CD4-positive, alpha-beta T cell treated with Interleukin-6 at 100 ng/mL for 8 hours (primary cell): ENCODE data around the gene ARHGEF17.

Experiments used
- DNase-seq: peaks from one replicate; pipeline ENCODE4 v3.0.0-alpha.2; 2020; ENCODE audit warnings: mixed read lengths, low spot score

Gene ARHGEF17

DNA sequence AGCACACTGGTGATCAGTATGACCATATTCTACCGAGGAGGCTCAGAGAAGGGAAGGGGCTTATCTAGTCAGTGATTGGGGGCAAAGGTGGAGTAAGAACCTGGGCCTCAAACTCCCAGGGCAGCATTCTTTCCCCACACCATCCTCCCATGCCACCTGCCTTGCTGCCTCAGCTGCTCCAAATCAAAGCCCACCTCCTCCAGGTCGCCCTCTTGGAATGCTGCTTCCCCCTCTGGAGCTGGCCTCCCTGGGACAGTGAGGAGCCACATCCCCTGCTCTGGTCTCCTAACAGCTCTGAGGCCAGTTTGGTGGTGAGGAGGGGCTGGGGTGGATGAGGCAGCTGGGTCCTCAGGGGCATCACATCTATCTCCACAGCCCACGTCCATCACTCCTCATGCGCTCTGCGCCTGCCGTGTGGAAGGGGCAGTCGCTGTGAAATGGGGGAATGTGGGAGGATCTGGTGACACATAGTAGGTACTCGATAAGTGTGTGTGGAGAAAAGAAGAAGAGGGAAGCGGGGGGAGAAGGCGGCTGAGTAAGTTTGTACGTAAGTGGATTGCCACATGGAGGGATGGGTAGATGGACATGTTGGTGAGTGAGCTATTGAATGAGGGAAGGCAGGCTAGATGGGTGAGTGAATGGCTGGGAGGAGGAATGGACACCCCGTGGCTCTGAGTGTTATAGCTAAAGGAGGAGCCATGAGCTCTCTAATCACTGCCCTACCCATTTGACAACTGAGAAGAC is 16.1 kb upstream of the ARHGEF17 start:
- no peak for DNase-seq

GRCh38 chr11:73292525-73292894 is 15.6 kb upstream of the ARHGEF17 start:
- DNase-seq: no peak

- no peak for DNase-seq
These were observed 14.6 kb upstream of the ARHGEF17 start for GRCh38 chr11:73293356-73293936.

- DNase-seq: no peak
These were observed 13.5 kb upstream of the ARHGEF17 start for GRCh38 chr11:73294604-73295003.

- DNase-seq: peak; percentile 63
These were observed 12.7 kb upstream of the ARHGEF17 start for GRCh38 chr11:73295241-73295995.

DNA sequence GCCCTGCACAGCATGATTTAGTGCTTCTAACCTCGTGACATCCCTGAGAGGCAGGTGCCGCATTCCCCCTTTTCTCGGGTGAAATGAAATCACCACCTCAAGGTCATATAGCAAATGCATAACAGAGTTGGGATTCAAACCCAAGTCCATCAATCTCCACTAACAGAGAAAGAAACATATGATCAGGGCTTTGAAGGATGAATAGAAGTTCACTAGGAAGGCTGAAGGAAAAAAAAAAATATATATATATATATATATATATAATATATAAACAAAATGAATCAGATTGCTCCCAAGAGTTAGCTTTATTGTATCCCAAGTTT is 12.1 kb upstream of the ARHGEF17 start:
- DNase-seq: no peak

DNA sequence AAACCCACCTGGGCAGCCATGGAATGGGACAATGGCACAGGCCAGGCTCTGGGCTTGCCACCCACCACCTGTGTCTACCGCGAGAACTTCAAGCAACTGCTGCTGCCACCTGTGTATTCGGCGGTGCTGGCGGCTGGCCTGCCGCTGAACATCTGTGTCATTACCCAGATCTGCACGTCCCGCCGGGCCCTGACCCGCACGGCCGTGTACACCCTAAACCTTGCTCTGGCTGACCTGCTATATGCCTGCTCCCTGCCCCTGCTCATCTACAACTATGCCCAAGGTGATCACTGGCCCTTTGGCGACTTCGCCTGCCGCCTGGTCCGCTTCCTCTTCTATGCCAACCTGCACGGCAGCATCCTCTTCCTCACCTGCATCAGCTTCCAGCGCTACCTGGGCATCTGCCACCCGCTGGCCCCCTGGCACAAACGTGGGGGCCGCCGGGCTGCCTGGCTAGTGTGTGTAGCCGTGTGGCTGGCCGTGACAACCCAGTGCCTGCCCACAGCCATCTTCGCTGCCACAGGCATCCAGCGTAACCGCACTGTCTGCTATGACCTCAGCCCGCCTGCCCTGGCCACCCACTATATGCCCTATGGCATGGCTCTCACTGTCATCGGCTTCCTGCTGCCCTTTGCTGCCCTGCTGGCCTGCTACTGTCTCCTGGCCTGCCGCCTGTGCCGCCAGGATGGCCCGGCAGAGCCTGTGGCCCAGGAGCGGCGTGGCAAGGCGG is 11.4 kb upstream of the ARHGEF17 start:
- DNase-seq: no peak

- no peak for DNase-seq
These were observed 10.9 kb upstream of the ARHGEF17 start for GRCh38 chr11:73297231-73297590.

DNA sequence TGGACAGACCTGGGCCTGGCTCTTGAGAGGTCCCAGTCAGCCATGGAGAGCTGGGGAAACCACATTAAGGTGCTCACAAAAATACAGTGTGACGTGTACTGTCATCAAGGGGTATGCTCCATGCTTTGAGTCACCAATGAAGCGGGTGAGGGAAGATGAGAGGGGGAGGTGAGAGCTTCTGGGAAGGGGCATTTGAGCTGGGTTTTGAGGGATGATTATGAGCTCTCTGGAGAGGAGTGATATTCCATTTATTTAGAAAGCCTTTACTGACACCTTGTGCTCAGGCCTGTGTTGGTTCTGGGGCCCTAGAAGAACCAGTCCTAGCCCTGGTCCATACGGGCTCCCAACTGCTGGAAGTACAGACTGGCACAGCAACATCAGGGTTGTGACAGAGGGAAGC is 10.4 kb upstream of the ARHGEF17 start:
- DNase-seq: no peak

DNA sequence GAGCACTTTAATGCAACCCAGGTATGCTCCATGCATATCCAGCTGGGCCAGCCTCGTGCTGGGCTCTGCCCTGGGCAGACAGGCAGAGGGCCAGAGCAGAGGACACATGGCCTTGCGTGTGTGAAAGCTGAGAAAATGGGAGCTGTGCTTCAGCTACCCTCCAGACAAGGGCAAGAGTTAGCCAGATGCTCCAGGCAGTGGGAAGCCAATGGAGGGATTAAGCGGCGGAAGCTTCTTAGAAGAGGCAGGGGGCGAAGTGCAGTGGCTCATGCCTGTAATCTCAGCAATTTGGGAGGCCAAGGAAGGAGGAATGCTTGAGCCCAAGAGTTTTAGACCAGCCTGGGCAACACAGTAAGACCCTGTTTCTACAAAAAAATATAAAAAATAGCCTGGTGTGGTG is 9.8 kb upstream of the ARHGEF17 start:
- DNase-seq: no peak

GRCh38 chr11:73299751-73300150 is 8.3 kb upstream of the ARHGEF17 start:
- no peak for DNase-seq

GRCh38 chr11:73306069-73306841 is 1.8 kb upstream of the ARHGEF17 start:
- DNase-seq: no peak

GRCh38 chr11:73306977-73307322 is 1.1 kb upstream of the ARHGEF17 start:
- no peak for DNase-seq

GRCh38 chr11:73307323-73308002 is 613 bp upstream of the ARHGEF17 start:
- DNase-seq: peak; percentile 87

DNA sequence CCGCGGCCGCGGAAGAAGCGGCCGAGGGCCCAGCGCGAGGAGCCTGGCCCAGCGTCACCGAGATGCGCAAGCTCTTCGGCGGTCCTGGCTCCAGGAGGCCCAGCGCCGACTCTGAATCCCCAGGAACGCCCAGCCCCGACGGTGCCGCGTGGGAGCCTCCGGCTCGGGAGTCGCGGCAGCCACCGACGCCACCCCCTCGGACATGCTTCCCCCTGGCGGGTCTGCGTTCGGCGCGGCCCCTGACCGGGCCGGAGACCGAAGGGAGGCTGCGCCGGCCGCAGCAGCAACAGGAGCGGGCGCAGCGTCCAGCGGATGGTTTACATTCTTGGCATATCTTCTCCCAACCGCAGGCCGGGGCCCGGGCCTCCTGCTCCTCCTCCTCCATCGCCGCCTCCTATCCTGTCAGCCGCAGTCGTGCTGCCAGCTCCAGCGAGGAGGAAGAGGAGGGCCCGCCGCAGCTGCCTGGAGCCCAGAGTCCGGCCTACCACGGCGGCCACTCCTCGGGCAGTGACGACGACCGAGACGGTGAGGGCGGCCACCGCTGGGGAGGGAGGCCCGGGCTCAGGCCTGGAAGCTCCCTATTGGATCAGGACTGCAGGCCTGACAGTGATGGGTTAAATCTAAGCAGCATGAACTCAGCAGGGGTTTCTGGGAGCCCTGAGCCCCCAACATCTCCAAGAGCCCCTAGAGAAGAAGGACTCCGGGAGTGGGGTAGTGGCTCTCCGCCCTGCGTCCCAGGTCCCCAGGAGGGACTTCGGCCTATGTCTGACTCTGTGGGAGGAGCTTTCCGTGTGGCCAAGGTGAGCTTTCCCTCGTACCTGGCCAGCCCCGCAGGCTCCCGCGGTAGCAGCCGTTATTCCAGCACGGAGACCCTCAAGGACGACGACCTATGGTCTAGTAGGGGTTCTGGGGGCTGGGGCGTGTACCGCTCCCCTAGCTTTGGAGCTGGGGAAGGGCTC is 1.2 kb downstream of the ARHGEF17 start:
- no peak for DNase-seq

DNA sequence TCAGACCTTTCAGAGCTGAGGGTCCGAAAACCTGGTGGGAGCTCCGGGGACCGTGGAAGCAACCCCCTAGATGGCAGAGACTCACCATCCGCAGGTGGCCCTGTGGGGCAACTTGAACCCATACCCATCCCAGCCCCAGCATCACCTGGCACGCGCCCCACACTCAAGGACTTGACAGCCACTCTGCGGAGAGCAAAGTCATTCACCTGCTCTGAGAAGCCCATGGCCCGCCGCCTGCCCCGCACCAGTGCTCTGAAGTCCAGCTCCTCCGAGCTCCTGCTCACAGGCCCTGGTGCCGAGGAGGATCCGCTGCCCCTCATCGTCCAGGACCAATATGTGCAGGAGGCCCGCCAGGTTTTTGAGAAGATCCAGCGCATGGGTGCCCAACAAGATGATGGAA is 2.0 kb downstream of the ARHGEF17 start:
- no peak for DNase-seq

DNA sequence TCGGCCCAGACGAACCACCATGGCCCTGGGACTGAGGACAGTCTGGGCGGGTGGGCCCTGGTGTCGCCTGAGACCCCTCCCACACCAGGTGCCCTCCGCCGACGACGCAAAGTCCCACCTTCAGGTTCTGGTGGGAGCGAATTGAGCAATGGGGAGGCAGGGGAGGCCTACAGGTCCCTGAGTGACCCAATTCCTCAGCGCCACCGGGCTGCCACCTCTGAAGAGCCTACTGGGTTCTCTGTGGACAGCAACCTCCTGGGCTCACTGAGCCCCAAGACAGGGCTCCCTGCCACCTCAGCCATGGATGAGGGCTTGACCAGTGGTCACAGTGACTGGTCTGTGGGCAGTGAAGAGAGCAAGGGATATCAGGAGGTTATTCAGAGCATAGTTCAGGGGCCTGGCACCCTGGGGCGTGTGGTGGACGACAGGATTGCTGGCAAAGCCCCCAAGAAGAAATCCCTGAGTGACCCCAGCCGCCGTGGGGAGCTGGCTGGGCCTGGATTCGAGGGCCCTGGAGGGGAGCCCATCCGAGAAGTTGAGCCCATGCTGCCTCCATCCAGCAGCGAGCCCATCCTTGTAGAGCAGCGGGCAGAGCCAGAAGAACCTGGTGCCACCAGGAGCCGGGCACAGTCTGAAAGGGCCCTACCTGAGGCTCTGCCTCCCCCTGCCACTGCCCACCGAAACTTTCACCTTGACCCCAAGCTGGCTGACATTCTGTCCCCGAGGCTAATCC is 2.8 kb downstream of the ARHGEF17 start:
- DNase-seq: no peak

DNA sequence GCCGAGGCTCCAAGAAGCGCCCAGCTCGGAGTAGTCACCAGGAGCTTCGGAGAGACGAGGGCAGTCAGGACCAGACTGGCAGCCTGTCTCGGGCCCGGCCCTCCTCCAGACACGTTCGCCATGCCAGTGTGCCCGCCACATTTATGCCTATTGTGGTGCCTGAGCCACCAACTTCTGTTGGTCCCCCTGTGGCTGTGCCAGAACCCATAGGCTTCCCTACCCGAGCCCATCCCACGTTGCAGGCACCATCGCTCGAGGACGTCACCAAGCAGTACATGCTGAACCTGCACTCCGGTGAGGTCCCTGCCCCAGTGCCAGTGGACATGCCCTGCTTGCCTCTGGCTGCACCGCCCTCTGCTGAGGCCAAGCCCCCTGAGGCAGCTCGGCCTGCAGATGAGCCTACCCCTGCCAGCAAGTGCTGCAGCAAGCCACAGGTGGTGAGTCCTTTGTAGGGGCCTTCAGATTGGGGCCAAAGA is 3.4 kb downstream of the ARHGEF17 start:
- DNase-seq: no peak

GRCh38 chr11:73312036-73312435 is 4.0 kb downstream of the ARHGEF17 start:
- no peak for DNase-seq
